Osteocyte (in vitro differentiated cells): ENCODE data around the gene OAS2. TPM values are rescaled to one million over a fixed set of nuclear protein-coding genes. Genes with fewer than 3 reads are reported as not detected.

Experiments used
- DNase-seq: peaks from one replicate; pipeline ENCODE4 v3.0.0; 2021; ENCODE audit warnings: mixed read lengths; ENCODE audit not compliant: unreplicated experiment; ENCODE audit errors: extremely low spot score
- H3K27ac Mint-ChIP-seq: one replicate; pipeline ENCODE4 v1.8.0; 2021; ENCODE audit warnings: mild to moderate bottlenecking, mixed read lengths; ENCODE audit not compliant: unreplicated experiment
- H3K27me3 Mint-ChIP-seq: one replicate; pipeline ENCODE4 v1.8.0; 2021; ENCODE audit warnings: mixed read lengths; ENCODE audit not compliant: unreplicated experiment
- H3K36me3 Mint-ChIP-seq: one replicate; pipeline ENCODE4 v1.8.0; 2021; ENCODE audit warnings: mixed read lengths; ENCODE audit not compliant: unreplicated experiment
- H3K4me1 Mint-ChIP-seq: one replicate; pipeline ENCODE4 v1.8.0; 2021; ENCODE audit warnings: mixed read lengths; ENCODE audit not compliant: unreplicated experiment
- H3K4me3 Mint-ChIP-seq: one replicate; pipeline ENCODE4 v1.8.0; 2021; ENCODE audit warnings: mild to moderate bottlenecking, moderate library complexity, mixed read lengths; ENCODE audit not compliant: unreplicated experiment
- H3K9me3 Mint-ChIP-seq: one replicate; pipeline ENCODE4 v1.8.0; 2021; ENCODE audit warnings: mixed read lengths; ENCODE audit not compliant: unreplicated experiment
- total RNA-seq: library from RNA; stranded (reverse); gene quantifications from 2 replicates; pipeline ENCODE4 v1.2.1, GENCODE V29; 2021
- TF ChIP-seq, protein P1 (sequence below): fragments of 200-600 bp; sonication (generic); IDR thresholded peaks from 2 replicates; pipeline ENCODE4 v1.5.0; 2021; ENCODE audit warnings: antibody characterized with exemption, mild to moderate bottlenecking, moderate library complexity

OAS2 gene
- total RNA-seq, 1 donor from 2014 or later, result not detected

- TF ChIP-seq, protein P1, sequence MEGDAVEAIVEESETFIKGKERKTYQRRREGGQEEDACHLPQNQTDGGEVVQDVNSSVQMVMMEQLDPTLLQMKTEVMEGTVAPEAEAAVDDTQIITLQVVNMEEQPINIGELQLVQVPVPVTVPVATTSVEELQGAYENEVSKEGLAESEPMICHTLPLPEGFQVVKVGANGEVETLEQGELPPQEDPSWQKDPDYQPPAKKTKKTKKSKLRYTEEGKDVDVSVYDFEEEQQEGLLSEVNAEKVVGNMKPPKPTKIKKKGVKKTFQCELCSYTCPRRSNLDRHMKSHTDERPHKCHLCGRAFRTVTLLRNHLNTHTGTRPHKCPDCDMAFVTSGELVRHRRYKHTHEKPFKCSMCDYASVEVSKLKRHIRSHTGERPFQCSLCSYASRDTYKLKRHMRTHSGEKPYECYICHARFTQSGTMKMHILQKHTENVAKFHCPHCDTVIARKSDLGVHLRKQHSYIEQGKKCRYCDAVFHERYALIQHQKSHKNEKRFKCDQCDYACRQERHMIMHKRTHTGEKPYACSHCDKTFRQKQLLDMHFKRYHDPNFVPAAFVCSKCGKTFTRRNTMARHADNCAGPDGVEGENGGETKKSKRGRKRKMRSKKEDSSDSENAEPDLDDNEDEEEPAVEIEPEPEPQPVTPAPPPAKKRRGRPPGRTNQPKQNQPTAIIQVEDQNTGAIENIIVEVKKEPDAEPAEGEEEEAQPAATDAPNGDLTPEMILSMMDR, result no peak
- Mint-ChIP-seq H3K36me3 (no peaks in the 10 kb centered on the region), H3K4me1 (no peaks in the 10 kb centered on the region), H3K4me3 (no peak overlapping the region), H3K27ac (no peak overlapping the region), H3K27me3 (no peaks in the 10 kb centered on the region), H3K9me3 (peaks cover 14% of the 10 kb centered on the region)
- DNase-seq, result no peak
These were observed 17.2 kb upstream of the OAS2 start for GRCh38 chr12:112961074-112961473.

DNA sequence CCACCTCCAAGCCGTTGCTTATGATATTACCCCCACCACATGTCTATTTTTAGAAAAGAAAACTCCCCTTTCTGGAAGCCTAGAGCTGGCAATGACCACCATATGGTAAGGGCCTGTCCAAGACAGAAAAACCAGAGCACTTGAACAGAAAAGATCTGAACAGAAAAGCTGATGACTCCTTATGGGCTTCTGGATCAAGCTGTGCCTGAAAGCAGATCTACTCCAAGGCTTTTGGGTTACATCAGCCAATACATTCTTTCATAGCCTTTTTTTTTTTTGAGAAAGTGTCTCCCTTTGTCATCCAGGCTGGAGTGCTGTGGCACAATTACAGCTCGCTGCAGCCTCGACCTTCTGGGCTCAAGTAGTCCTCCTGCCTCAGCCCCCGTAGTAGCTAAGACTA lies 16.8 kb upstream of the OAS2 start:
- H3K4me1 Mint-ChIP-seq, result no peaks in the 10 kb centered on the region
- H3K27ac Mint-ChIP-seq, result no peak overlapping the region
- TF ChIP-seq, protein P1, result no peak
- H3K27me3 Mint-ChIP-seq, result no peaks in the 10 kb centered on the region
- H3K36me3 Mint-ChIP-seq, result no peaks in the 10 kb centered on the region
- no peak overlapping the region for H3K4me3 Mint-ChIP-seq
- no peak for DNase-seq
- H3K9me3 Mint-ChIP-seq, result peaks cover 14% of the 10 kb centered on the region

DNA sequence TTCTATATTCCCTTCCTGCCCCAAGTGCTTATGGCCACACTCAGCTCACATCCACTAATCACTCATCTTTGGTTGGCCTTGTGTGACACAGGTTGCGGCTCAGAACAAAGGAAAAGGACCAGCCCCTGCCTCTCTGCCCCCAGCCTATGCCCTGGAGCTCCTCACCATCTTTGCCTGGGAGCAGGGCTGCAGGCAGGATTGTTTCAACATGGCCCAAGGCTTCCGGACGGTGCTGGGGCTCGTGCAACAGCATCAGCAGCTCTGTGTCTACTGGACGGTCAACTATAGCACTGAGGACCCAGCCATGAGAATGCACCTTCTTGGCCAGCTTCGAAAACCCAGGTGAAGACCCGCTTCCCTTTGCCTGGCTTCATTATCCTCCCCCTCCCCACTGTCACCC lies 15.8 kb upstream of the OAS2 start:
- TF ChIP-seq, protein P1, result no peak
- peak; percentile 54 for DNase-seq
- Mint-ChIP-seq H3K4me3 (no peak overlapping the region), H3K9me3 (peaks cover 14% of the 10 kb centered on the region), H3K27ac (no peak overlapping the region), H3K36me3 (no peaks in the 10 kb centered on the region), H3K27me3 (no peaks in the 10 kb centered on the region), H3K4me1 (no peaks in the 10 kb centered on the region)

DNA sequence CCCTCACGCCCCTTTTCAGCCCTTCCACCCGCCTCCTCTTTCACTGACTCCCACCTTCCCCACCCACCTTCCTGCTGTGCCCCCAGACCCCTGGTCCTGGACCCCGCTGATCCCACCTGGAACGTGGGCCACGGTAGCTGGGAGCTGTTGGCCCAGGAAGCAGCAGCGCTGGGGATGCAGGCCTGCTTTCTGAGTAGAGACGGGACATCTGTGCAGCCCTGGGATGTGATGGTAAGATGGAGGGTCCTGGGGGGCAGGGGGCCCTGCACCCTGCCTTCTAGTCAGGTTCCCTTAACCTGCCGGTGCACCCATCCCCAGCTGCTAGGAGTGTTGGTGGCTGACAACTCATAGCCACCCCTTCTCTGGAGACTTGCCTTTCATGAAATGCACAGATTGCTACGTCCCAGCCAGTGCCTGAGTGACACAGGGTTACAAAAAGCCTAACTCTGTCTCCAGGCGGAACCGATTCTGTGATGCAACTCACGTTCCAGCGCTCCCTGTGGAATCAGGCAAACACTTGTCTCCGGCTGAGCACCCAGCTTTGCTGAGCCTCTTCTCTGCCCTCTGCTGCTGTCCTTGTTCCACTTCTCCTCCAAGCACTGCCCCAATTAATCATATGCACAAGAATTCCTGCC lies 15.0 kb upstream of the OAS2 start:
- Mint-ChIP-seq H3K27me3 (no peaks in the 10 kb centered on the region), H3K27ac (no peak overlapping the region), H3K36me3 (no peaks in the 10 kb centered on the region), H3K9me3 (peaks cover 14% of the 10 kb centered on the region), H3K4me3 (no peak overlapping the region), H3K4me1 (no peaks in the 10 kb centered on the region)
- peak; percentile 62 for DNase-seq
- TF ChIP-seq, protein P1, result no peak

GRCh38 chr12:112964067-112964670 lies 14.2 kb upstream of the OAS2 start:
- no peak overlapping the region for H3K27ac Mint-ChIP-seq
- H3K9me3 Mint-ChIP-seq, result peaks cover 14% of the 10 kb centered on the region
- H3K4me1 Mint-ChIP-seq, result no peaks in the 10 kb centered on the region
- TF ChIP-seq, protein P1, result no peak
- H3K36me3 Mint-ChIP-seq, result no peaks in the 10 kb centered on the region
- no peaks in the 10 kb centered on the region for H3K27me3 Mint-ChIP-seq
- H3K4me3 Mint-ChIP-seq, result no peak overlapping the region
- peak; percentile 40 for DNase-seq
